H1 (cell line): ENCODE results near the gene DBH. TPM values are rescaled to one million over a fixed set of nuclear protein-coding genes. Genes with fewer than 3 reads are reported as not detected.

Source experiments
- CTCF ChIA-PET: fragments of 300-600 bp; sonication (Branson Sonifier 250); formaldehyde crosslinking; loops from one replicate; lab custom pipeline; 2021; ENCODE audit not compliant: partially characterized antibody; lab: Charles Lee
- POLR2A ChIA-PET: fragments of 300-600 bp; sonication (Branson Sonifier 250); formaldehyde crosslinking; loops from one replicate; lab custom pipeline; 2021; ENCODE audit warnings: inconsistent platforms; ENCODE audit not compliant: partially characterized antibody; lab: Charles Lee
- DNase-seq, 2 experiments: peaks; one replicate each; pipeline versions ENCODE4 v3.0.0 to v3.0.0-alpha.2; 2010 to 2022; ENCODE audit warnings: low spot score in 2 of 2, low read depth in 1 of 2, mixed read lengths in 1 of 2
- FAIRE-seq: peaks from 2 replicates; lab custom pipeline; 2011; peaks lifted over from hg19 to GRCh38; lab: Jason Lieb, UNC
- H2AFZ ChIP-seq: 2 replicates; pipeline ENCODE4 v1.8.1; 2012; ENCODE audit warnings: low read length, inconsistent platforms
- H2AK5ac ChIP-seq: 2 replicates; pipeline ENCODE4 v1.6.1; 2013; ENCODE audit warnings: low read depth, low read length
- H2BK120ac ChIP-seq: replicated peaks from 2 replicates; pipeline ENCODE3; 2013; ENCODE audit warnings: low read depth, low read length, inconsistent platforms
- H2BK12ac ChIP-seq: 2 replicates; pipeline ENCODE4 v1.6.1; 2013; ENCODE audit warnings: low read depth, low read length
- H2BK15ac ChIP-seq: 2 replicates; pipeline ENCODE4 v1.6.1; 2013; ENCODE audit warnings: low read length
- H2BK20ac ChIP-seq: 2 replicates; pipeline ENCODE4 v1.6.1; 2013; ENCODE audit warnings: low read length
- H2BK5ac ChIP-seq: 2 replicates; pipeline ENCODE4 v1.6.1; 2013; ENCODE audit warnings: low read depth, low read length
- H3K14ac ChIP-seq: 2 replicates; pipeline ENCODE4 v1.6.1; 2013; ENCODE audit warnings: inconsistent platforms; ENCODE audit not compliant: insufficient read length
- H3K18ac ChIP-seq: 2 replicates; pipeline ENCODE4 v1.6.1; 2013; ENCODE audit warnings: low read length; ENCODE audit errors: extremely low read depth
- H3K23ac ChIP-seq: 2 replicates; pipeline ENCODE4 v1.6.1; 2013; ENCODE audit warnings: inconsistent platforms; ENCODE audit not compliant: insufficient read length
- H3K23me2 ChIP-seq: 2 replicates; pipeline ENCODE4 v1.6.1; 2013; ENCODE audit warnings: low read depth, low read length
- H3K27ac ChIP-seq: 2 replicates; pipeline ENCODE4 v1.6.1; 2011; ENCODE audit warnings: low read depth, low read length, inconsistent platforms
- H3K27me3 ChIP-seq, 4 experiments: replicated peaks in 1 of 4; 1 replicate in 1 of 4; 2 replicates in 3 of 4; pipeline versions ENCODE4 v1.6.1 to v1.8.1; 2011 to 2013; ENCODE audit warnings: low read length in 3 of 4, mild to moderate bottlenecking in 3 of 4, inconsistent platforms in 2 of 4, mixed read lengths in 2 of 4, moderate library complexity in 1 of 4; ENCODE audit not compliant: control insufficient read depth in 3 of 4, insufficient read depth in 3 of 4; ENCODE audit errors: extremely low read depth in 1 of 4
- H3K36me3 ChIP-seq, 4 experiments: 2 replicates each; pipeline versions ENCODE4 v1.6.1 to v1.8.1; 2011 to 2013; ENCODE audit warnings: mild to moderate bottlenecking in 4 of 4, low read length in 3 of 4, moderate library complexity in 2 of 4, control low read depth in 1 of 4, inconsistent platforms in 1 of 4; ENCODE audit not compliant: insufficient read depth in 4 of 4, control insufficient read depth in 2 of 4
- H3K4ac ChIP-seq: replicated peaks from 2 replicates; pipeline ENCODE3; 2013; ENCODE audit warnings: low read length, low read depth, mixed read lengths, inconsistent platforms; ENCODE audit not compliant: insufficient read length
- H3K4me1 ChIP-seq, 4 experiments: replicated peaks in 1 of 4; 1 replicate in 1 of 4; 2 replicates in 3 of 4; pipeline versions ENCODE4 v1.6.1 to v1.8.1; 2011 to 2013; ENCODE audit warnings: low read length in 3 of 4, inconsistent platforms in 2 of 4, mixed read lengths in 1 of 4; ENCODE audit not compliant: insufficient read depth in 4 of 4, control insufficient read depth in 3 of 4
- H3K4me2 ChIP-seq, 2 experiments: 2 replicates each; pipeline versions ENCODE4 v1.6.1 to v1.8.1; 2011 to 2013; ENCODE audit warnings: low read depth in 2 of 2, low read length in 2 of 2, control low read depth in 1 of 2, inconsistent platforms in 1 of 2, mild to moderate bottlenecking in 1 of 2; ENCODE audit not compliant: insufficient read depth in 1 of 2
- H3K4me3 ChIP-seq, 4 experiments: fragments of 200-600, 300-600 bp in 1 of 4; sonication (generic), shearing (Covaris generic), sonication (Bioruptor Twin) in 1 of 4; 2 replicates each; pipeline versions ENCODE4 v1.5.1 to v1.8.1; 2011 to 2016; ENCODE audit warnings: low read length in 4 of 4, low read depth in 3 of 4, control low read depth in 2 of 4, inconsistent platforms in 2 of 4, mild to moderate bottlenecking in 2 of 4, mixed read lengths in 1 of 4, moderate library complexity in 1 of 4; ENCODE audit not compliant: insufficient read depth in 2 of 4; ENCODE audit errors: extremely low read depth in 1 of 4
- H3K56ac ChIP-seq: replicated peaks from 2 replicates; pipeline ENCODE3; 2013; ENCODE audit warnings: low read depth, mild to moderate bottlenecking, mixed read lengths, low read length, inconsistent platforms; ENCODE audit not compliant: insufficient read length
- H3K79me1 ChIP-seq: 2 replicates; pipeline ENCODE4 v1.6.1; 2013; ENCODE audit warnings: low read depth, low read length, control low read depth
- H3K79me2 ChIP-seq, 2 experiments: 2 replicates each; pipeline versions ENCODE4 v1.6.1 to v1.8.1; 2012 to 2013; ENCODE audit warnings: low read length in 2 of 2, mild to moderate bottlenecking in 2 of 2, inconsistent platforms in 1 of 2; ENCODE audit not compliant: insufficient read depth in 2 of 2, control insufficient read depth in 1 of 2
- H3K9ac ChIP-seq, 4 experiments: replicated peaks in 1 of 4; 1 replicate in 1 of 4; 2 replicates in 3 of 4; pipeline versions ENCODE4 v1.6.1 to v1.8.1; 2011 to 2013; ENCODE audit warnings: low read depth in 3 of 4, low read length in 3 of 4, control low read depth in 2 of 4, mild to moderate bottlenecking in 2 of 4, moderate library complexity in 2 of 4, inconsistent platforms in 1 of 4; ENCODE audit errors: extremely low read depth in 1 of 4
- H3K9me3 ChIP-seq, 2 experiments: 2 replicates each; pipeline versions ENCODE4 v1.6.1 to v1.8.1; 2012 to 2013; ENCODE audit warnings: mild to moderate bottlenecking in 2 of 2, moderate library complexity in 2 of 2, control low read depth in 1 of 2, inconsistent platforms in 1 of 2, low read depth in 1 of 2, low read length in 1 of 2, mixed read lengths in 1 of 2; ENCODE audit not compliant: insufficient read depth in 2 of 2
- H4K20me1 ChIP-seq, 2 experiments: replicated peaks in 1 of 2; 2 replicates each; pipeline versions ENCODE3 to v1.8.1; 2011 to 2013; ENCODE audit warnings: inconsistent platforms in 2 of 2, low read length in 2 of 2, mild to moderate bottlenecking in 1 of 2; ENCODE audit not compliant: insufficient read depth in 2 of 2, control insufficient read depth in 1 of 2
- H4K5ac ChIP-seq: 2 replicates; pipeline ENCODE4 v1.6.1; 2013; ENCODE audit warnings: low read length, low read depth, mixed read lengths, inconsistent platforms; ENCODE audit not compliant: insufficient read length
- H4K8ac ChIP-seq: 2 replicates; pipeline ENCODE4 v1.8.0; 2013; ENCODE audit warnings: mild to moderate bottlenecking, moderate library complexity, low read length, inconsistent platforms; ENCODE audit not compliant: insufficient read depth; ENCODE audit errors: extremely low read depth
- H4K91ac ChIP-seq: replicated peaks from 2 replicates; pipeline ENCODE3; 2013; ENCODE audit warnings: low read length, mixed read lengths, inconsistent platforms; ENCODE audit not compliant: insufficient read length
- ASH2L ChIP-seq: fragments of 200-600, 300-600 bp; sonication (generic); IDR thresholded peaks from one replicate; pipeline ENCODE4 v1.7.1; 2017; ENCODE audit warnings: low read length
- ATF3 ChIP-seq: IDR thresholded peaks from 2 replicates; pipeline ENCODE4 v1.6.1; 2011; ENCODE audit warnings: low read depth, mild to moderate bottlenecking, low read length; ENCODE audit not compliant: insufficient read depth
- CHD1 ChIP-seq: IDR thresholded peaks from 2 replicates; pipeline ENCODE4 v1.6.1; 2012; ENCODE audit warnings: low read depth, low read length, improper control_type of control experiment
- CHD2 ChIP-seq: IDR thresholded peaks from 2 replicates; pipeline ENCODE4 v1.6.1; 2012; ENCODE audit warnings: low read length, improper control_type of control experiment
- MAFK ChIP-seq: IDR thresholded peaks from 2 replicates; pipeline ENCODE4 v1.6.1; 2012; ENCODE audit warnings: low read depth, mild to moderate bottlenecking, improper control_type of control experiment, low read length
- RBBP5 ChIP-seq: IDR thresholded peaks from 2 replicates; pipeline ENCODE4 v1.7.1; 2012; ENCODE audit warnings: low read depth, mild to moderate bottlenecking, inconsistent platforms, low read length, moderate library complexity, borderline replicate concordance
- RXRA ChIP-seq: IDR thresholded peaks from 2 replicates; pipeline ENCODE4 v1.6.1; 2011; ENCODE audit warnings: low read depth, mild to moderate bottlenecking, low read length, moderate library complexity; ENCODE audit not compliant: insufficient read depth
- SIN3A ChIP-seq, 2 experiments: IDR thresholded peaks in 1 of 2; conservative IDR thresholded peaks in 1 of 2; 2 replicates each; pipeline ENCODE4 v1.6.1; 2011 to 2012; ENCODE audit warnings: low read length in 2 of 2, improper control_type of control experiment in 1 of 2, low read depth in 1 of 2, mild to moderate bottlenecking in 1 of 2
- SP4 ChIP-seq: IDR thresholded peaks from 2 replicates; pipeline ENCODE4 v1.6.1; 2012; ENCODE audit warnings: low read length, inconsistent platforms
- WGBS, 2 experiments: shearing (Covaris generic) in 1 of 2; methylation state at CpG; one replicate each; pipeline versions ENCODE4 v1.1.6 to v1.1.7; 2013 to 2015; ENCODE audit warnings: low lambda C conversion rate in 2 of 2, mixed read lengths in 2 of 2, inconsistent platforms in 1 of 2, low coverage in 1 of 2, missing lambda C conversion rate in 1 of 2; ENCODE audit not compliant: insufficient replicate concordance in 2 of 2, insufficient coverage in 1 of 2, insufficient read length in 1 of 2; ENCODE audit errors: extremely low coverage in 1 of 2, missing lambda C conversion rate in 1 of 2; 5-methylcytosine and 5-hydroxymethylcytosine counted together
- polyA plus RNA-seq, 7 experiments: library from polyadenylated mRNA; depleted of rRNA in 3 of 7; stranded (reverse) in 5 of 7; unstranded in 2 of 7; fragments of >200 nt in 5 of 7; fragments of 200-250 nt in 2 of 7; gene quantifications; 1 replicate in 5 of 7; 2 replicates in 1 of 7; 4 replicates in 1 of 7; pipeline versions ENCODE4 v1.2.1 to v1.2.3, GENCODE V29; 2011 to 2013; ENCODE audit warnings: missing spikeins in 2 of 7, mixed read lengths in 2 of 7
- total RNA-seq: library from RNA; stranded (reverse); fragmentation: NEBNext Ultra II Directional; extraction: Animal tissue kit (Norgen Biotek cat#: 25700); gene quantifications from 2 replicates; pipeline ENCODE4 v1.2.1, GENCODE V29; 2021

The DBH gene
- total and polyA plus RNA-seq, 2 of the 8 experiments (the other 6 are each of a cell fraction or from before 2014, with no cell fraction given) = 0.18 TPM; not detected in 1

- H4K91ac ChIP-seq = no peak overlapping the region
- H3K18ac ChIP-seq = no peak overlapping the region
- no peak overlapping the region for H2AFZ ChIP-seq
- no peak for FAIRE-seq
- H3K27ac ChIP-seq = no peak overlapping the region
- no peak overlapping the region for H2BK5ac ChIP-seq
- H2BK15ac ChIP-seq = no peak overlapping the region
- no peak overlapping the region for H3K9ac ChIP-seq
- no peak overlapping the region for H2BK120ac ChIP-seq
- no peaks in the 10 kb centered on the region for H3K27me3 ChIP-seq
- H3K9me3 ChIP-seq = no peaks in the 10 kb centered on the region; a peak in 1 of 4 replicates
- H3K36me3 ChIP-seq = no peaks in the 10 kb centered on the region
- H2AK5ac ChIP-seq = no peak overlapping the region
- H3K23ac ChIP-seq = no peak overlapping the region
- H3K4me2 ChIP-seq = no peak overlapping the region
- CTCF ChIA-PET = interaction anchor here (0.7 to 2.1 kb wide), 14 partner anchors 12 to 172 kb away, joined by 3 to 10 read pairs (median 3); no protein-coding TSS in a partner anchor
- no peaks in the 10 kb centered on the region for H3K79me1 ChIP-seq
- no peak overlapping the region for H2BK12ac ChIP-seq
- no peak overlapping the region for H3K4ac ChIP-seq
- TF ChIP-seq RBBP5 (no peak), CHD1 (no peak), MAFK (no peak), ASH2L (no peak), SIN3A (conservative IDR thresholded peaks at IDR 0.05 in 1 of 2, IDR thresholded peaks at IDR 0.05 in 1 of 2; ENCODE audit: low read depth in 1 of 2, low read length in 2 of 2) (no peak), CHD2 (no peak), ATF3 (no peak), RXRA (no peak), SP4 (no peak)
- TF ChIP-seq, all 59 proteins: peak for 0
- Histone ChIP-seq H4K20me1 (no peaks in the 10 kb centered on the region), H3K23me2 (no peaks in the 10 kb centered on the region), H3K4me3 (no peak overlapping the region), H4K5ac (no peak overlapping the region), H3K4me1 (peaks cover 0 to 9% (median 3%) of the 10 kb centered on the region in 4 experiments; a peak in 5 of 7 replicates), H3K79me2 (no peaks in the 10 kb centered on the region), H2BK20ac (no peak overlapping the region), H3K14ac (no peak overlapping the region), H3K56ac (no peak overlapping the region), H4K8ac (no peak overlapping the region; the same call in 1 of the 2 replicates)
- 89% methylated on average over 21 of the region's 21 CpGs; no CpG with 5 or more reads in 1 of the 2 experiments for WGBS, 2 experiments
- POLR2A ChIA-PET = interaction anchor here (0.7 kb wide), 1 partner anchor 9 kb away, joined by 3 read pairs; no protein-coding TSS in a partner anchor
- DNase-seq = no peak
Measured at GRCh38 chr9:133671371-133671770, 35.2 kb downstream of the DBH start.
